ENCODE measurements around the gene DDX10.

DDX10 gene

DNA sequence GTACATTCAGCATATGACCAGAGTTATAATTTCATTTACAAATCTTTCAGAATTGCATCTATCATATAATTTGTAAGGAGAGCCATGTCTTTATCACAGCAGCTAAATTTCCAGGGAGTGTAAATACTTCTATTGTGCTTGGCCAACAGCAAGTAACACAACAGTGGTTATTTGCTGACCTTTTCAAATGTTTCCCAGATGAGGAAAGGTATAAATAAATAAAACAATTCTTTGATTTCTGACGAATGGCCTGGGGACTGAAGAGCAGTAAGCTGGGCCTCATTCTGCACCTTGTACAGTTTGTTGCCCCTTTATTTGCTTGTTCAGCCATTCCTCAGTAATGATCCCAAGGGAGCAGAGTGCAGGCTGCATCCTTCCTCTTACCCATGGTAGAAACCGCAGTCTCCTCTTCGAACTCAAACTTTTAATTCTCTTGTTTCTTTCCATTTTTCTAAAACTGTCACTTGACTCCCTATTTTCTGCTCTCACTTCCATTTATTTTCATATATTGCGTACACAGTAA is 132.8 kb downstream of the DDX10 start:
- no peaks in the 10 kb centered on the region for H3K79me1 ChIP-seq (ENCODE audit: low read length)
- no peak overlapping the region for H3K18ac ChIP-seq (ENCODE audit: low read length)
- H3K56ac ChIP-seq (ENCODE audit: low read length), result no peak overlapping the region
- H3K4ac ChIP-seq (ENCODE audit: low read depth, low read length), result no peak overlapping the region
- no peak for DNase-seq
- no peak overlapping the region for H2AK5ac ChIP-seq (ENCODE audit: low read length)
- H4K8ac ChIP-seq (ENCODE audit: low read depth, low read length), result no peak overlapping the region
- H2BK120ac ChIP-seq (ENCODE audit: low read depth, low read length), result no peak overlapping the region
- no peak overlapping the region for H3K27ac ChIP-seq (ENCODE audit: low read depth, low read length)
- no peaks in the 10 kb centered on the region for H3K27me3 ChIP-seq (ENCODE audit: insufficient read depth, low read length, poor library complexity)
- H3K4me2 ChIP-seq (ENCODE audit: low read length), result no peak overlapping the region
- H2BK5ac ChIP-seq (ENCODE audit: low read length), result no peak overlapping the region
- H3K4me3 ChIP-seq (ENCODE audit: low read length), result no peak overlapping the region
- no peaks in the 10 kb centered on the region for H3K36me3 ChIP-seq (ENCODE audit: control insufficient read depth, insufficient read depth, low read length)
- no peak overlapping the region for H2BK15ac ChIP-seq (replicated peaks; ENCODE audit: low read depth)
- no peaks in the 10 kb centered on the region for H3K79me2 ChIP-seq (ENCODE audit: control insufficient read depth, insufficient read depth, low read length)
- H4K5ac ChIP-seq (ENCODE audit: low read length), result no peak overlapping the region
- no peak overlapping the region for H3K9ac ChIP-seq (ENCODE audit: low read length)
- WGBS (ENCODE audit: extremely low coverage, insufficient coverage, low lambda C conversion rate), result no CpG with 5 or more reads among the region's 4 CpGs
- no peak overlapping the region for H3K23ac ChIP-seq (ENCODE audit: low read length)
- H3K4me1 ChIP-seq (ENCODE audit: control insufficient read depth, low read depth, low read length), result no peaks in the 10 kb centered on the region

DNA sequence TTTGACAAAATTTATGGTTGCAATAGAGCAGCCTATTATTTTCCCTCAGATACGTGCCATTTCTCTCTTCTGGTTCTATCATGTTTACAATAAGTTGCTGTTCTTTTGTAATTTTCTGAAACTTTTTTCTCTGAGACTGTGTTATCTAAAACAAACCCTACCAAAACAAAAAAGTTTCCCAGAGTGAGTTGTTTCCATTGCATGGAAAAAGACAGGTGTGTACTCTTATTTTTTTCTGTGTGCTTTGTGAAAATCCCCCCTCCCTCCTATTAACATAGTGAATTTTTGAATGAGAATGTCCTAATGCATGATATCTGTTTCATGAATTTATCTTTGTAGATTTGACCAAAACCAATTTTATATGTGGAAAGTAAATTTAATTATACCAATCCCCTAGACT is 137.6 kb downstream of the DDX10 start:
- no CpG with 5 or more reads among the region's 1 CpG for WGBS (ENCODE audit: extremely low coverage, insufficient coverage, low lambda C conversion rate)

DNA sequence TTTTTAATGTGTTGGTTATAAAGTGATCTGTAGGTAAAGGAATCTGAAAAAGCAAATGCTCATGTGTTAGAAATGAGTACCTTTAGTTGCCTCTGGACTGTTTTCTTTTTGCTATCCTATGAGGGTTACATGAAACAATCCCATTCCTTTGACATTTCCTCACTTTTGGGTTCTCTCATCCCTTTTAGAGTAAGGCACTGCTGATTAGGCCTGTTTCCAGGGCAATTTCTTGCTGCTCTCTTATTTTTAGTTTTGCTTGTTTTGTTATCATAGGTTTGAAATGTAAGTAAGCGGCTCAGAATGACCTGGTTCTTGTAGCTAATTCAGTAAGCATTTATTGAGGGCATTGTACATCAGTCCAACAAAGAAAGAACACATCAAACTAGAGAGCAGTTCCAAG is 138.9 kb downstream of the DDX10 start:
- no peak overlapping the region for H3K4me3 ChIP-seq (ENCODE audit: low read length)
- H3K23ac ChIP-seq (ENCODE audit: low read length), result no peak overlapping the region
- no peak overlapping the region for H2BK15ac ChIP-seq (replicated peaks; ENCODE audit: low read depth)
- H2BK120ac ChIP-seq (ENCODE audit: low read depth, low read length), result no peak overlapping the region
- no peak overlapping the region for H3K4ac ChIP-seq (ENCODE audit: low read depth, low read length)
- H2BK5ac ChIP-seq (ENCODE audit: low read length), result no peak overlapping the region
- H3K27ac ChIP-seq (ENCODE audit: low read depth, low read length), result no peak overlapping the region
- no peaks in the 10 kb centered on the region for H3K4me1 ChIP-seq (ENCODE audit: control insufficient read depth, low read depth, low read length)
- no peaks in the 10 kb centered on the region for H3K36me3 ChIP-seq (ENCODE audit: control insufficient read depth, insufficient read depth, low read length)
- H3K56ac ChIP-seq (ENCODE audit: low read length), result no peak overlapping the region
- H3K27me3 ChIP-seq (ENCODE audit: insufficient read depth, low read length, poor library complexity), result no peaks in the 10 kb centered on the region
- H3K18ac ChIP-seq (ENCODE audit: low read length), result no peak overlapping the region
- H2AK5ac ChIP-seq (ENCODE audit: low read length), result no peak overlapping the region
- H3K79me2 ChIP-seq (ENCODE audit: control insufficient read depth, insufficient read depth, low read length), result no peaks in the 10 kb centered on the region
- peaks cover 3% of the 10 kb centered on the region for H3K79me1 ChIP-seq (ENCODE audit: low read length)
- no peak for DNase-seq
- no CpG with 5 or more reads among the region's 1 CpG for WGBS (ENCODE audit: extremely low coverage, insufficient coverage, low lambda C conversion rate)
- no peak overlapping the region for H4K8ac ChIP-seq (ENCODE audit: low read depth, low read length)
- no peak overlapping the region for H3K9ac ChIP-seq (ENCODE audit: low read length)
- no peak overlapping the region for H4K5ac ChIP-seq (ENCODE audit: low read length)
- no peak overlapping the region for H3K4me2 ChIP-seq (ENCODE audit: low read length)

More for the DNA sequence above, 137.6 kb downstream of the DDX10 start:
- H3K56ac ChIP-seq (ENCODE audit: low read length), result no peak overlapping the region
- no peak overlapping the region for H4K5ac ChIP-seq (ENCODE audit: low read length)
- H3K27ac ChIP-seq (ENCODE audit: low read depth, low read length), result no peak overlapping the region
- no peak overlapping the region for H2AK5ac ChIP-seq (ENCODE audit: low read length)
- no peaks in the 10 kb centered on the region for H3K36me3 ChIP-seq (ENCODE audit: control insufficient read depth, insufficient read depth, low read length)
- no peak overlapping the region for H3K4ac ChIP-seq (ENCODE audit: low read depth, low read length)
- H3K79me1 ChIP-seq (ENCODE audit: low read length), result peaks cover 3% of the 10 kb centered on the region
- H3K4me2 ChIP-seq (ENCODE audit: low read length), result no peak overlapping the region
- no peak overlapping the region for H2BK120ac ChIP-seq (ENCODE audit: low read depth, low read length)
- H3K9ac ChIP-seq (ENCODE audit: low read length), result no peak overlapping the region
- no peak for DNase-seq
- H3K23ac ChIP-seq (ENCODE audit: low read length), result no peak overlapping the region
- no peak overlapping the region for H3K18ac ChIP-seq (ENCODE audit: low read length)
- no peak overlapping the region for H3K4me3 ChIP-seq (ENCODE audit: low read length)
- no peak overlapping the region for H4K8ac ChIP-seq (ENCODE audit: low read depth, low read length)
- no peak overlapping the region for H2BK15ac ChIP-seq (replicated peaks; ENCODE audit: low read depth)
- H3K79me2 ChIP-seq (ENCODE audit: control insufficient read depth, insufficient read depth, low read length), result no peaks in the 10 kb centered on the region
- no peaks in the 10 kb centered on the region for H3K4me1 ChIP-seq (ENCODE audit: control insufficient read depth, low read depth, low read length)
- no peak overlapping the region for H2BK5ac ChIP-seq (ENCODE audit: low read length)
- H3K27me3 ChIP-seq (ENCODE audit: insufficient read depth, low read length, poor library complexity), result no peaks in the 10 kb centered on the region

GRCh38 chr11:108804511-108804910 is 139.6 kb downstream of the DDX10 start:
- H3K36me3 ChIP-seq (ENCODE audit: control insufficient read depth, insufficient read depth, low read length), result no peaks in the 10 kb centered on the region
- H3K4ac ChIP-seq (ENCODE audit: low read depth, low read length), result no peak overlapping the region
- H2AK5ac ChIP-seq (ENCODE audit: low read length), result no peak overlapping the region
- no peak overlapping the region for H3K4me3 ChIP-seq (ENCODE audit: low read length)
- peaks cover 4% of the 10 kb centered on the region for H3K79me1 ChIP-seq (ENCODE audit: low read length)
- no peak overlapping the region for H3K4me2 ChIP-seq (ENCODE audit: low read length)
- peaks cover 2% of the 10 kb centered on the region for H3K4me1 ChIP-seq (ENCODE audit: control insufficient read depth, low read depth, low read length)
- no peak for DNase-seq
- no CpG with 5 or more reads among the region's 2 CpGs for WGBS (ENCODE audit: extremely low coverage, insufficient coverage, low lambda C conversion rate)
- H3K27ac ChIP-seq (ENCODE audit: low read depth, low read length), result no peak overlapping the region
- H3K56ac ChIP-seq (ENCODE audit: low read length), result no peak overlapping the region
- H3K9ac ChIP-seq (ENCODE audit: low read length), result no peak overlapping the region
- H4K8ac ChIP-seq (ENCODE audit: low read depth, low read length), result no peak overlapping the region
- no peak overlapping the region for H2BK15ac ChIP-seq (replicated peaks; ENCODE audit: low read depth)
- no peak overlapping the region for H3K23ac ChIP-seq (ENCODE audit: low read length)
- no peak overlapping the region for H2BK120ac ChIP-seq (ENCODE audit: low read depth, low read length)
- H3K79me2 ChIP-seq (ENCODE audit: control insufficient read depth, insufficient read depth, low read length), result no peaks in the 10 kb centered on the region
- no peak overlapping the region for H4K5ac ChIP-seq (ENCODE audit: low read length)
- H2BK5ac ChIP-seq (ENCODE audit: low read length), result no peak overlapping the region
- no peaks in the 10 kb centered on the region for H3K27me3 ChIP-seq (ENCODE audit: insufficient read depth, low read length, poor library complexity)
- no peak overlapping the region for H3K18ac ChIP-seq (ENCODE audit: low read length)

DNA sequence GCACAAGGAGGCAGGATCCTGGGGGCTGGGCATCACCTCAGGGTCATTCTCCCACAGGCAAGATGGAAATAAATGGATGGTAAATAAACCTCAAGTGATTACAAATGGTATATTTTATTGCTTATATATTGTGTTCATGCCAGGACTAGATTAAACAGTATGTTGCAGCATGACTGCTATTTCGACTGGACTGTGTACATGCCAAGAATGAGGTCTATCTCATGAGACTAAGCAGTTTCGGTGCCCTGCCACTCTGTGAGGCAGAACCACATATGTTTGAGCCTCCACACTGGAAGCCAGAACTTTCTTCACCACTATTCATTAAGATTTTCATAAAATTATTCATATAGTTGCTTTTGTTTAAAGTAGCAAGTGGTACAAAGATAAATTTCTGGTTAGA is 140.2 kb downstream of the DDX10 start:
- no peak overlapping the region for H3K4me3 ChIP-seq (ENCODE audit: low read length)
- H3K27ac ChIP-seq (ENCODE audit: low read depth, low read length), result no peak overlapping the region
- no peak overlapping the region for H2AK5ac ChIP-seq (ENCODE audit: low read length)
- H4K5ac ChIP-seq (ENCODE audit: low read length), result no peak overlapping the region
- H2BK5ac ChIP-seq (ENCODE audit: low read length), result no peak overlapping the region
- H3K79me1 ChIP-seq (ENCODE audit: low read length), result peaks cover 5% of the 10 kb centered on the region
- no peaks in the 10 kb centered on the region for H3K36me3 ChIP-seq (ENCODE audit: control insufficient read depth, insufficient read depth, low read length)
- H4K8ac ChIP-seq (ENCODE audit: low read depth, low read length), result no peak overlapping the region
- no CpG with 5 or more reads among the region's 2 CpGs for WGBS (ENCODE audit: extremely low coverage, insufficient coverage, low lambda C conversion rate)
- no peak overlapping the region for H3K9ac ChIP-seq (ENCODE audit: low read length)
- DNase-seq, result no peak
- no peaks in the 10 kb centered on the region for H3K27me3 ChIP-seq (ENCODE audit: insufficient read depth, low read length, poor library complexity)
- H3K4me2 ChIP-seq (ENCODE audit: low read length), result no peak overlapping the region
- peaks cover 2% of the 10 kb centered on the region for H3K4me1 ChIP-seq (ENCODE audit: control insufficient read depth, low read depth, low read length)
- no peak overlapping the region for H3K56ac ChIP-seq (ENCODE audit: low read length)
- H3K79me2 ChIP-seq (ENCODE audit: control insufficient read depth, insufficient read depth, low read length), result no peaks in the 10 kb centered on the region
- H2BK120ac ChIP-seq (ENCODE audit: low read depth, low read length), result no peak overlapping the region
- H3K18ac ChIP-seq (ENCODE audit: low read length), result no peak overlapping the region
- no peak overlapping the region for H3K4ac ChIP-seq (ENCODE audit: low read depth, low read length)
- H3K23ac ChIP-seq (ENCODE audit: low read length), result no peak overlapping the region
- H2BK15ac ChIP-seq (replicated peaks; ENCODE audit: low read depth), result no peak overlapping the region

DNA sequence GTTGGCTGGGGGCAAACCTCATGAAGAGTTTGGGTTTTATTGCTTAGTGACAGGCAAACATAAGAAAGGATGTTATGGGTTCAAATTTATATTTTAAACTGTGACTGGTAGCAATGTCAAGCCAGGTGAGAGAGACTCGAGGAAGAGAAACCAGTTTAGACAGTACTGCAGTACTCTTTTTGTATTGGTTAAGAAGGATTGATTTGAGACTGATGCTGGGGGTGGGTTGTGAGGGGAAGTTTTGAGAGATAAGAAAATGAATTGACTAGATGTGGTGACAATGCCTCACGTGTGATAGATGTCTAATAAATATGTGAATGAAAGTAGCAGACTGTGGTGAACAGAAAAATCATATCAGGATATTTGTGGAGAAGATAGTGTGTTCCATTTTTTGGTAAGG is 142.4 kb downstream of the DDX10 start:
- H4K5ac ChIP-seq (ENCODE audit: low read length), result no peak overlapping the region
- DNase-seq, result no peak
- H3K23ac ChIP-seq (ENCODE audit: low read length), result no peak overlapping the region
- no peak overlapping the region for H2BK15ac ChIP-seq (replicated peaks; ENCODE audit: low read depth)
- H2AK5ac ChIP-seq (ENCODE audit: low read length), result no peak overlapping the region
- H3K18ac ChIP-seq (ENCODE audit: low read length), result no peak overlapping the region
- H3K4me3 ChIP-seq (ENCODE audit: low read length), result no peak overlapping the region
- no CpG with 5 or more reads among the region's 2 CpGs for WGBS (ENCODE audit: extremely low coverage, insufficient coverage, low lambda C conversion rate)
- H3K4me1 ChIP-seq (ENCODE audit: control insufficient read depth, low read depth, low read length), result peaks cover 2% of the 10 kb centered on the region
- H2BK5ac ChIP-seq (ENCODE audit: low read length), result no peak overlapping the region
- no peaks in the 10 kb centered on the region for H3K27me3 ChIP-seq (ENCODE audit: insufficient read depth, low read length, poor library complexity)
- no peaks in the 10 kb centered on the region for H3K79me2 ChIP-seq (ENCODE audit: control insufficient read depth, insufficient read depth, low read length)
- peaks cover 5% of the 10 kb centered on the region for H3K79me1 ChIP-seq (ENCODE audit: low read length)
- no peak overlapping the region for H3K4ac ChIP-seq (ENCODE audit: low read depth, low read length)
- H3K9ac ChIP-seq (ENCODE audit: low read length), result no peak overlapping the region
- H3K56ac ChIP-seq (ENCODE audit: low read length), result no peak overlapping the region
- H3K4me2 ChIP-seq (ENCODE audit: low read length), result no peak overlapping the region
- H3K36me3 ChIP-seq (ENCODE audit: control insufficient read depth, insufficient read depth, low read length), result no peaks in the 10 kb centered on the region
- H4K8ac ChIP-seq (ENCODE audit: low read depth, low read length), result no peak overlapping the region
- no peak overlapping the region for H2BK120ac ChIP-seq (ENCODE audit: low read depth, low read length)
- no peak overlapping the region for H3K27ac ChIP-seq (ENCODE audit: low read depth, low read length)

All from mesendoderm (in vitro differentiated cells).